HUES64 (cell line): ENCODE data around the gene PCSK6.

ENCODE experiments used
- H3K27ac ChIP-seq: 2 replicates; pipeline ENCODE4 v1.7.0; 2013; ENCODE audit warnings: low read depth, low read length, inconsistent platforms
- H3K27me3 ChIP-seq: 2 replicates; pipeline ENCODE4 v1.6.1; 2013; ENCODE audit warnings: mild to moderate bottlenecking, low read length; ENCODE audit not compliant: insufficient read depth
- H3K36me3 ChIP-seq: 2 replicates; pipeline ENCODE4 v1.6.1; 2013; ENCODE audit warnings: mild to moderate bottlenecking, low read length; ENCODE audit not compliant: insufficient read depth
- H3K4me1 ChIP-seq: 2 replicates; pipeline ENCODE4 v1.6.1; 2013; ENCODE audit warnings: mild to moderate bottlenecking, low read length, moderate library complexity; ENCODE audit not compliant: insufficient read depth
- H3K4me3 ChIP-seq: 2 replicates; pipeline ENCODE4 v1.5.1; 2013; ENCODE audit warnings: mild to moderate bottlenecking, low read length, moderate library complexity
- H3K9ac ChIP-seq: 2 replicates; pipeline ENCODE4 v1.6.1; 2013; ENCODE audit warnings: mild to moderate bottlenecking, low read depth, low read length
- H3K9me3 ChIP-seq: 2 replicates; pipeline ENCODE4 v1.6.1; 2013; ENCODE audit warnings: low read depth, low read length; ENCODE audit not compliant: insufficient read depth
- WGBS: fragments of 150-250, 120-280 bp; methylation state at CpG from one replicate; pipeline ENCODE4 v1.1.7; 2013; ENCODE audit warnings: missing lambda C conversion rate; 5-methylcytosine and 5-hydroxymethylcytosine counted together

The PCSK6 gene

DNA sequence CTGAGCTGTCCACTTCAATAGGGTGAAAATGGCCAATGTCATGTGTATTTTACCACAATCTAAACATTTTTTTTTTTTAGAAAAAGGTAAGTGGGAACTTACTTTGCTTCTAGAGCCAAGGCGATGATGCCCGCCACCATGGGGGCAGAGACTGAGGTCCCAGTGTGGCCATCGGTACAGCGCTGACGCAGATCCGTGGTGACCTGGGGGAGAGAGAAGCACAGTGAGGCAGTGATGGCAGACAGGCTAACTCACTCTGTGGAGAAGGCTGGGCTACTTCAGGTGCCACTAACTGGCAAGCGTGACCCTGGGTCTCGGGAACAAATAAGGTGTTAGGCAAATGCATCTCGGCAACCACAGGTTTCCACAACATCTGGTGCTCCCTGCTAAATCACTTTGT, 100.1 kb downstream of the PCSK6 start:
- Histone ChIP-seq H3K36me3 (no peaks in the 10 kb centered on the region), H3K4me1 (no peaks in the 10 kb centered on the region)
- 95% methylated on average over 9 of the region's 9 CpGs for WGBS

GRCh38 chr15:101388046-101388445, 101.5 kb downstream of the PCSK6 start:
- H3K4me3 ChIP-seq, result no peak overlapping the region
- no peaks in the 10 kb centered on the region for H3K36me3 ChIP-seq
- H3K4me1 ChIP-seq, result no peaks in the 10 kb centered on the region
- H3K9me3 ChIP-seq, result no peaks in the 10 kb centered on the region
- no peaks in the 10 kb centered on the region for H3K27me3 ChIP-seq
- WGBS, result 76% methylated on average over 5 of the region's 6 CpGs
- H3K27ac ChIP-seq, result no peak overlapping the region
- H3K9ac ChIP-seq, result no peak overlapping the region

More for the DNA sequence above, 100.1 kb downstream of the PCSK6 start:
- Histone ChIP-seq H3K4me3 (no peak overlapping the region), H3K9ac (no peak overlapping the region), H3K9me3 (no peaks in the 10 kb centered on the region), H3K27ac (no peak overlapping the region), H3K27me3 (no peaks in the 10 kb centered on the region)

DNA sequence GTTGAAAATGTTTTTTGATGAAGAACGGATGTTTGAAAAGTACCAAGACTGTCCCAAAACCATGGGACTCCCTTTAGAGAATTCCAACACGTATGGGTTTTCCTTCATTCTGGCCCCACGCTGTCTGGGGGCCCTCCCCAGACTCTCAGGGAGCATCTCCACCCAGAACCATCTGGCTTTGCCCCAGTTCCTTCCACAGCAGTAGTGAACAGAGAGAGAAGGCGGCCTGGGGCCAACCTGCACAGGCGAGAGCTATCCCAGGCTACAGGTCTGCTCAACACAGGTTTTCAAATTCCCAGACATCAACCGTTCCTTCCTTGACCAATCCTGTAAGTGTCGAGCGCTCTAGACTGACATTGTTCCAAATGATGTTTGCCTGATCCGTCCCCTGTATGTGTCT, 101.9 kb downstream of the PCSK6 start:
- H3K27ac ChIP-seq, result no peak overlapping the region
- 72% methylated on average over 9 of the region's 9 CpGs for WGBS
- no peaks in the 10 kb centered on the region for H3K9me3 ChIP-seq
- no peaks in the 10 kb centered on the region for H3K4me1 ChIP-seq
- no peaks in the 10 kb centered on the region for H3K27me3 ChIP-seq
- H3K9ac ChIP-seq, result no peak overlapping the region
- no peaks in the 10 kb centered on the region for H3K36me3 ChIP-seq
- no peak overlapping the region for H3K4me3 ChIP-seq

DNA sequence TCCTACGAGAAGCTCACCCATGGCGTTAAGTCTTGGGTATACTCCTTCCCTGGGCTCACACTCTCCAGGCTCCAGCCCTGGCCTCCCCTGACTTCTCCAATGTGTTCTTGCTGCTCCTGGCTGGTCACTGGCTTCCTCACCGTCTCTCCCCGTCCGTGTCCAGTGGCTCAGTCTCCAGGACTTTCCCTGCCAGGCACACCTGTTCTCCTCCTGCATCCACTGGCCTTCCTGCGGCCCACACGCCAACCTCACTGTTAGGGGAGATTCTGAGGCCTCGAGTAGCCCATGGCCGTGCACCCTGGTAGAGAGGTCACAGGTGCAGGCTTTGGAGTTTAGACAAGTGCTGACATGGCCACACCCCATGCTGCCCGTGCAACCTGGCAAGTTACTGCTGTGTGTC, 102.5 kb downstream of the PCSK6 start:
- Histone ChIP-seq H3K9me3 (no peaks in the 10 kb centered on the region), H3K4me1 (no peaks in the 10 kb centered on the region), H3K9ac (no peak overlapping the region), H3K27ac (no peak overlapping the region), H3K4me3 (no peak overlapping the region), H3K36me3 (no peaks in the 10 kb centered on the region), H3K27me3 (no peaks in the 10 kb centered on the region)
- WGBS, result 86% methylated on average over 10 of the region's 10 CpGs

GRCh38 chr15:101386006-101386405, 103.5 kb downstream of the PCSK6 start:
- Histone ChIP-seq H3K27ac (no peak overlapping the region), H3K4me1 (no peaks in the 10 kb centered on the region), H3K36me3 (no peaks in the 10 kb centered on the region), H3K4me3 (no peak overlapping the region), H3K9me3 (no peaks in the 10 kb centered on the region), H3K27me3 (no peaks in the 10 kb centered on the region), H3K9ac (no peak overlapping the region)
- WGBS, result 95% methylated on average over 18 of the region's 18 CpGs

- no peak overlapping the region for H3K4me3 ChIP-seq
- H3K9me3 ChIP-seq, result no peaks in the 10 kb centered on the region
- no peaks in the 10 kb centered on the region for H3K4me1 ChIP-seq
- H3K27me3 ChIP-seq, result no peaks in the 10 kb centered on the region
- no peak overlapping the region for H3K27ac ChIP-seq
- no peaks in the 10 kb centered on the region for H3K36me3 ChIP-seq
- no peak overlapping the region for H3K9ac ChIP-seq
- WGBS, result 85% methylated on average over 14 of the region's 14 CpGs
Measured at GRCh38 chr15:101384276-101384675, 105.2 kb downstream of the PCSK6 start.

DNA sequence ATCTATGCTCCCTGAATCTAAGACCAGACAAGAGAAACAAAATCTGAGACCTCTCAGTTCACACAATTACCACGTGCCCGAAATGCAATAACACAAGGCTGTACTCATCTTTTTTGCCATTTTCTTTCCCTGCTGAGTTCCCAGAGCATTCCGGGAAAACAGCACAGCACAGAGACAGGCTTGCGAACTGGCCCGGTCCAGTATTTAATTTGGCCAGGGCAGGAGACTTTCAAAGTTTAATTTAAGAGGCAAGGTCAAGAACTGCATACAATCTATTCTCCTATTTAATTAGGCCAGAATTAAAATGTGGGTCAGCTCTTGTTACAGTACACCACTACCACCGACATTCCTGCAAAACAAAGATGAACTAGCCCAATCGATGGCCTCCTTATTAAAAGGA, 107.0 kb downstream of the PCSK6 start:
- Histone ChIP-seq H3K9ac (no peak overlapping the region), H3K4me1 (no peaks in the 10 kb centered on the region), H3K4me3 (no peak overlapping the region)

DNA sequence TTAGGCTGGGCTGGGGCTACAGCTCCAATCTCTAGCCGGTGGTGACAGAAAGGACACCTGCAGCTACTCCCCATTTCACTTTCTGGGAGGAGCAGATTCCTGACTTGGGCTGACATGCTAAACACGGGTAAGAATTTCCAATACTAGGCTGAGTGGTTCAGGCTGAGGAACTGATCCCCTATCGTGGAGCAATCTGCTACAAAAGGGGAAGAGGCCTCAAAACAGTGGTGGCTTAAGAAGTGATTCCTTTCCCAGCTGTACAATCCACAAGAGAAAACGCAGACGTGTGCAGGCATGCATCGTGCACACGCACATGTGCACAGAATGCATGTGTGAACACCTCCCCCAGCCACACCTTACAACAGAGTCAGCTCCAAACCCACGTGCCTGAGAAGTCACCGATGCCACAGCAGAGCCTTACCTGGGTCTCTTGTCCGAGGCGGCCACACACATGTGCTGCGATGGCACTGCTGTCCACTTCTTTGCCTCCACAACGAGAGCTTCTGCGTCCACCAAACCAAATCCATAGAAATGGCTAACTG, 107.8 kb downstream of the PCSK6 start:
- H3K27ac ChIP-seq, result no peak overlapping the region
- no peaks in the 10 kb centered on the region for H3K27me3 ChIP-seq
- H3K36me3 ChIP-seq, result no peaks in the 10 kb centered on the region
- no peak overlapping the region for H3K4me3 ChIP-seq
- no peaks in the 10 kb centered on the region for H3K9me3 ChIP-seq
- H3K4me1 ChIP-seq, result no peaks in the 10 kb centered on the region
- 84% methylated on average over 14 of the region's 14 CpGs for WGBS
- H3K9ac ChIP-seq, result no peak overlapping the region

More for the DNA sequence above, 107.0 kb downstream of the PCSK6 start:
- H3K36me3 ChIP-seq, result no peaks in the 10 kb centered on the region
- no peaks in the 10 kb centered on the region for H3K9me3 ChIP-seq
- 90% methylated on average over 7 of the region's 7 CpGs for WGBS
- no peaks in the 10 kb centered on the region for H3K27me3 ChIP-seq
- no peak overlapping the region for H3K27ac ChIP-seq

DNA sequence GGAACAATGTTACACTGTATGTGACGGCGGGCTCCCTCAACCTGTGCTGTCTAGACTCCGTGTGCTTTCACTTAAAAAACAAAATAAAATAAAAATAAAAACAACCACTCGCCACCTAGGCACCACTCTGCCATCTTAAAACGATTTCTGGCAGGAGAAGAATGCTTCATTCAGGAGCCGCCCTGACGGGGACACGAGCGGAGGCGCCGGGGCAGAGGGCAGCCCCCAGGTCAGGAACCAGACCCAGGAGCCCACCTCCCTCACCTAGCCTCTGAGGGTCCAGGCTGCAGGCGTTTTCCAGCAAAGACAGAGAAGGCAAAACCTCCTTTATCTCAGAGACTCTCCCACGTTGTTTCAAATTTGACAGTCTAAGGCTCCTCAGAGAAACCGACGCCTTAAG, 109.4 kb downstream of the PCSK6 start:
- H3K9ac ChIP-seq, result no peak overlapping the region
- H3K4me3 ChIP-seq, result no peak overlapping the region
- H3K9me3 ChIP-seq, result no peaks in the 10 kb centered on the region
- no peak overlapping the region for H3K27ac ChIP-seq
- 92% methylated on average over 15 of the region's 15 CpGs for WGBS
- H3K27me3 ChIP-seq, result no peaks in the 10 kb centered on the region
- H3K36me3 ChIP-seq, result no peaks in the 10 kb centered on the region
- H3K4me1 ChIP-seq, result no peaks in the 10 kb centered on the region

- Histone ChIP-seq H3K4me3 (no peak overlapping the region), H3K27me3 (no peaks in the 10 kb centered on the region), H3K9ac (no peak overlapping the region), H3K27ac (no peak overlapping the region), H3K9me3 (no peaks in the 10 kb centered on the region), H3K4me1 (no peaks in the 10 kb centered on the region), H3K36me3 (no peaks in the 10 kb centered on the region)
- 91% methylated on average over 15 of the region's 15 CpGs for WGBS
Measured at GRCh38 chr15:101379647-101380046, 109.9 kb downstream of the PCSK6 start.

GRCh38 chr15:101378879-101379278, 110.6 kb downstream of the PCSK6 start:
- Histone ChIP-seq H3K4me1 (no peaks in the 10 kb centered on the region), H3K9ac (no peak overlapping the region), H3K27ac (no peak overlapping the region), H3K27me3 (no peaks in the 10 kb centered on the region), H3K9me3 (no peaks in the 10 kb centered on the region), H3K36me3 (no peaks in the 10 kb centered on the region), H3K4me3 (no peak overlapping the region)
- 96% methylated on average over 13 of the region's 13 CpGs for WGBS

- Histone ChIP-seq H3K27me3 (no peaks in the 10 kb centered on the region), H3K4me1 (peaks cover 2% of the 10 kb centered on the region; the same call in 1 of the 2 replicates), H3K27ac (no peak overlapping the region), H3K9ac (no peak overlapping the region), H3K9me3 (no peaks in the 10 kb centered on the region), H3K36me3 (no peaks in the 10 kb centered on the region), H3K4me3 (no peak overlapping the region)
- 81% methylated on average over 10 of the region's 10 CpGs for WGBS
Measured at GRCh38 chr15:101378171-101378755, 111.2 kb downstream of the PCSK6 start.
